Measurements from ENCODE around the gene ARHGAP19.

DNA sequence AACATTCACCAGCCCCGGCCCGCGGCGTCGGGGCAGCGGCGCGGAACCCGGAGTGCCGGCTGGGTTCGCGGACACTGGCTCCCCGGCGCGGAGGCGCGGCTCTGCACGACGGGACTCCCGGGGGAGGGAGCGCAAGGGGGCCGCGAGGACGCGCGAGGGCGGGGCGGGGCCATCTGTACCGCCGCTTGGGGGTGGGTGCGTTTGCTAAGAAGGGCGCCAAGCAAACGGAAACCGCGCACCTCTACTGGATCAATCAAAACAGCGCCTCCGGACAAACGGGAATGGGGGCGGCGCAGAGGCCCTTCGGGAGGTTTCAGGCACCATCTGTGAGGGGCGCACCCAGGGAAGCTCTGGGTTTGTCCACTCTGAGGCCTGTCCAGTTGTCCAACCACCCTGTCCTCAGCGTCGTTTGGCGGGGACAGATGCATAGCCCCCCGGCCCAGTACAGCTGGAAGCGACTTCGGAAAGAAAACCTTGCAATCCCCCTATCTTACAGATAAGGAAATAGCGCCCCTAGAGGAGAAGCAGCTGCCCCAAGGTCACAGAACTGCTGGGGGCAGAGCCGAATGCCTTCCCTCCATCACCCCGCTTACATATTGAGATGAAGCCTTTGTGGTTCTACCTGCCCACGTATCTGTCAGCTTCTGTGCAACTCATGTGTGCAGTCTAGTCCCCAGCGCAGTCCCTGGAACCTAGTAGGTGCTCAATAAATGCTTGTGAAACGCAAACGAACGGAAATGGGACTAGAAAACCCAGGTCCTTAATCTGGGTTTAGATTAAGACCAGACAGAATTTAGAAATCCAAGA, 96.0 kb downstream of the ARHGAP19 start:
- TF ChIP-seq, protein P1, sequence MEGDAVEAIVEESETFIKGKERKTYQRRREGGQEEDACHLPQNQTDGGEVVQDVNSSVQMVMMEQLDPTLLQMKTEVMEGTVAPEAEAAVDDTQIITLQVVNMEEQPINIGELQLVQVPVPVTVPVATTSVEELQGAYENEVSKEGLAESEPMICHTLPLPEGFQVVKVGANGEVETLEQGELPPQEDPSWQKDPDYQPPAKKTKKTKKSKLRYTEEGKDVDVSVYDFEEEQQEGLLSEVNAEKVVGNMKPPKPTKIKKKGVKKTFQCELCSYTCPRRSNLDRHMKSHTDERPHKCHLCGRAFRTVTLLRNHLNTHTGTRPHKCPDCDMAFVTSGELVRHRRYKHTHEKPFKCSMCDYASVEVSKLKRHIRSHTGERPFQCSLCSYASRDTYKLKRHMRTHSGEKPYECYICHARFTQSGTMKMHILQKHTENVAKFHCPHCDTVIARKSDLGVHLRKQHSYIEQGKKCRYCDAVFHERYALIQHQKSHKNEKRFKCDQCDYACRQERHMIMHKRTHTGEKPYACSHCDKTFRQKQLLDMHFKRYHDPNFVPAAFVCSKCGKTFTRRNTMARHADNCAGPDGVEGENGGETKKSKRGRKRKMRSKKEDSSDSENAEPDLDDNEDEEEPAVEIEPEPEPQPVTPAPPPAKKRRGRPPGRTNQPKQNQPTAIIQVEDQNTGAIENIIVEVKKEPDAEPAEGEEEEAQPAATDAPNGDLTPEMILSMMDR (conservative IDR thresholded peaks at IDR 0.05) = peak; percentile 71
- no peak for TF ChIP-seq ZFX (IDR thresholded peaks at IDR 0.05)
